HCT116 (cell line): Measurements from ENCODE around the gene PTPN13. TPM values are rescaled to one million over a fixed set of nuclear protein-coding genes. Genes with fewer than 3 reads are reported as not detected.

Source experiments
- ATAC-seq: fragments of 200-7000 bp; cut with Tn5 transposase; 2 replicates; pipeline ENCODE4 v1.9.1; 2020; ENCODE audit warnings: mild to moderate bottlenecking, moderate library complexity
- BruUV-seq: library from RNA; stranded (reverse); fragments of 400-500 nt; replicated peaks from 2 replicates; lab custom pipeline; 2021; lab: Mats Ljungman, UMichigan
- CTCF ChIA-PET: fragments of 300-600 bp; sonication (Branson Sonifier 250); formaldehyde crosslinking; loops from one replicate; lab custom pipeline; 2021; ENCODE audit warnings: antibody characterized with exemption; lab: Charles Lee
- POLR2A ChIA-PET: fragments of 300-600, 350-600 bp; sonication (Branson Sonifier 250); formaldehyde crosslinking; loops from one replicate; lab custom pipeline; 2021; ENCODE audit warnings: antibody characterized with exemption; lab: Charles Lee
- RAD21 ChIA-PET, 2 experiments: fragments of 300-600 bp; sonication (Branson Sonifier 250); formaldehyde crosslinking; loops; one replicate each; lab custom pipeline; 2023; ENCODE audit warnings: low total read pairs in 2 of 2; ENCODE audit not compliant: uncharacterized antibody in 2 of 2, unreplicated experiment in 2 of 2, low non-redundant PET in 1 of 2; lab: Charles Lee
- DNase-seq: peaks from one replicate; pipeline ENCODE4 v3.0.0-alpha.2; 2010; ENCODE audit warnings: low read depth, low spot score
- H2AFZ ChIP-seq: fragments of 200-600 bp; shearing (Covaris generic), sonication (generic); 2 replicates; pipeline ENCODE4 v1.6.1; 2017; ENCODE audit warnings: low read depth, mixed run types, mixed read lengths, antibody characterized with exemption, low read length; ENCODE audit not compliant: poor library complexity, severe bottlenecking
- H3K27ac ChIP-seq: 2 replicates; pipeline ENCODE4 v1.5.1; 2012; ENCODE audit warnings: low read depth, low read length
- H3K27me3 ChIP-seq: fragments of 200-600 bp; sonication (generic); 2 replicates; pipeline ENCODE4 v1.6.1; 2016; ENCODE audit warnings: mixed run types, low read length, mixed read lengths; ENCODE audit not compliant: insufficient read depth
- H3K36me3 ChIP-seq, 2 experiments: fragments of 200-500 bp in 1 of 2; fragments of 200-600 bp in 1 of 2; sonication (Bioruptor generic) in 1 of 2; sonication (generic) in 1 of 2; 2 replicates each; pipeline versions ENCODE4 v1.5.1 to v1.6.1; 2014 to 2016; ENCODE audit warnings: low read length in 2 of 2, inconsistent platforms in 1 of 2, mixed read lengths in 1 of 2, mixed run types in 1 of 2; ENCODE audit not compliant: insufficient read depth in 2 of 2, control insufficient read depth in 1 of 2
- H3K4me1 ChIP-seq, 2 experiments: fragments of 200-600 bp in 1 of 2; sonication (generic) in 1 of 2; 2 replicates each; pipeline versions ENCODE4 v1.5.1 to v1.6.1; 2012 to 2017; ENCODE audit warnings: low read length in 2 of 2, inconsistent platforms in 1 of 2, mild to moderate bottlenecking in 1 of 2, mixed read lengths in 1 of 2, mixed run types in 1 of 2, moderate library complexity in 1 of 2; ENCODE audit not compliant: insufficient read depth in 2 of 2, control insufficient read depth in 1 of 2
- H3K4me2 ChIP-seq: fragments of 200-600 bp; sonication (generic); 2 replicates; pipeline ENCODE4 v1.6.1; 2017; ENCODE audit warnings: mixed run types, low read length, mixed read lengths
- H3K4me3 ChIP-seq, 2 experiments: fragments of 200-600 bp in 1 of 2; sonication (generic) in 1 of 2; replicated peaks in 1 of 2; 2 replicates each; pipeline ENCODE4 v1.5.1; 2011 to 2016; ENCODE audit warnings: low read length in 2 of 2, control low read depth in 1 of 2, low read depth in 1 of 2, mild to moderate bottlenecking in 1 of 2, mixed read lengths in 1 of 2, mixed run types in 1 of 2
- H3K79me2 ChIP-seq: fragments of 200-600 bp; sonication (generic); 2 replicates; pipeline ENCODE4 v1.6.1; 2017; ENCODE audit warnings: mild to moderate bottlenecking, mixed run types, low read length, moderate library complexity, mixed read lengths; ENCODE audit not compliant: insufficient read depth
- H3K9ac ChIP-seq: fragments of 200-600 bp; sonication (generic); 2 replicates; pipeline ENCODE4 v1.6.1; 2016; ENCODE audit warnings: low read length, mixed read lengths
- H3K9me2 ChIP-seq: fragments of 200-600 bp; sonication (generic), shearing (Covaris generic); 2 replicates; pipeline ENCODE4 v1.6.1; 2017; ENCODE audit warnings: mixed run types, mild to moderate bottlenecking, moderate library complexity; ENCODE audit not compliant: insufficient read depth
- H3K9me3 ChIP-seq, 2 experiments: fragments of 200-500 bp in 1 of 2; fragments of 200-600 bp in 1 of 2; sonication (Bioruptor generic) in 1 of 2; sonication (generic) in 1 of 2; 2 replicates each; pipeline ENCODE4 v1.6.1; 2014 to 2017; ENCODE audit warnings: low read length in 2 of 2, mixed read lengths in 2 of 2, inconsistent platforms in 1 of 2, low read depth in 1 of 2, mild to moderate bottlenecking in 1 of 2, mixed run types in 1 of 2, moderate library complexity in 1 of 2; ENCODE audit not compliant: control insufficient read depth in 1 of 2, insufficient read depth in 1 of 2
- H4K20me1 ChIP-seq: fragments of 200-600 bp; sonication (generic), shearing (Covaris generic); 2 replicates; pipeline ENCODE4 v1.6.1; 2017; ENCODE audit warnings: mixed run types, mild to moderate bottlenecking, moderate library complexity; ENCODE audit not compliant: insufficient read depth
- ATF3 ChIP-seq: IDR thresholded peaks from 2 replicates; pipeline ENCODE4 v1.6.1; 2012
- CBX3 ChIP-seq: IDR thresholded peaks from 2 replicates; pipeline ENCODE4 v1.6.1; 2012; ENCODE audit warnings: low read depth
- CEBPB ChIP-seq: IDR thresholded peaks from 2 replicates; pipeline ENCODE4 v1.6.1; 2012; ENCODE audit warnings: low read depth
- CTCF ChIP-seq, 3 experiments: fragments of 200-600 bp in 1 of 3; sonication (generic) in 1 of 3; IDR thresholded peaks in 2 of 3; conservative IDR thresholded peaks in 1 of 3; 2 replicates each; pipeline ENCODE4 v1.5.1; 2012 to 2017; ENCODE audit warnings: low read depth in 2 of 3, low read length in 2 of 3, antibody characterized with exemption in 1 of 3, borderline replicate concordance in 1 of 3, control low read depth in 1 of 3, mild to moderate bottlenecking in 1 of 3, mixed read lengths in 1 of 3, mixed run types in 1 of 3, moderate library complexity in 1 of 3; ENCODE audit not compliant: insufficient read depth in 1 of 3
- EGR1 ChIP-seq: IDR thresholded peaks from 2 replicates; pipeline ENCODE4 v1.6.1; 2012; ENCODE audit warnings: low read depth
- EZH2phosphoT487 ChIP-seq: fragments of 200-600 bp; IDR thresholded peaks from 2 replicates; pipeline ENCODE4 v1.6.1; 2018; ENCODE audit warnings: antibody characterized with exemption, borderline replicate concordance
- POLR2A ChIP-seq: IDR thresholded peaks from 2 replicates; pipeline ENCODE4 v1.7.0; 2011; ENCODE audit warnings: borderline replicate concordance; ENCODE audit not compliant: insufficient read depth, insufficient read length; ENCODE audit errors: extremely low read depth
- POLR2AphosphoS5 ChIP-seq: IDR thresholded peaks from 2 replicates; pipeline ENCODE4 v1.6.1; 2011; ENCODE audit warnings: mild to moderate bottlenecking, low read depth, low read length, moderate library complexity
- REST ChIP-seq: IDR thresholded peaks from 2 replicates; pipeline ENCODE4 v1.6.1; 2012; ENCODE audit warnings: low read depth
- SP1 ChIP-seq: IDR thresholded peaks from 2 replicates; pipeline ENCODE4 v1.6.1; 2012; ENCODE audit warnings: low read depth
- SRF ChIP-seq: IDR thresholded peaks from 2 replicates; pipeline ENCODE4 v1.6.1; 2012; ENCODE audit warnings: low read depth
- TCF7L2 ChIP-seq: IDR thresholded peaks from 2 replicates; pipeline ENCODE4 v1.7.0; 2011; ENCODE audit warnings: borderline replicate concordance, inconsistent platforms; ENCODE audit not compliant: insufficient read depth, insufficient read length; ENCODE audit errors: extremely low read depth
- YY1 ChIP-seq: IDR thresholded peaks from 2 replicates; pipeline ENCODE4 v1.6.1; 2011; ENCODE audit warnings: low read length, low read depth, moderate library complexity, mild to moderate bottlenecking; ENCODE audit not compliant: insufficient replicate concordance; ENCODE audit errors: extremely low read depth
- ZBTB33 ChIP-seq: IDR thresholded peaks from 2 replicates; pipeline ENCODE4 v1.6.1; 2011; ENCODE audit warnings: mild to moderate bottlenecking, low read length, moderate library complexity; ENCODE audit not compliant: insufficient replicate concordance; ENCODE audit errors: extremely low read depth
- ZFX ChIP-seq: fragments of 450-650 bp; IDR thresholded peaks from 2 replicates; pipeline ENCODE4 v1.6.1; 2017
- ZNF274 ChIP-seq: fragments of 200-500 bp; sonication (Bioruptor generic); IDR thresholded peaks from 2 replicates; pipeline ENCODE4 v1.6.1; 2014; ENCODE audit warnings: mild to moderate bottlenecking, low read depth, low read length, inconsistent platforms
- intact Hi-C: fragments of 100-400 bp; cut with micrococcal nuclease; formaldehyde crosslinking; loops from 2 replicates; pipeline ENCODE4 v1.10.0; 2022
- total RNA-seq: library from RNA; stranded (reverse); gene quantifications from one replicate; pipeline ENCODE4 v1.2.1, GENCODE V29; 2021; ENCODE audit not compliant: unreplicated experiment
- TF ChIP-seq, protein P1 (sequence below): IDR thresholded peaks from 2 replicates; pipeline ENCODE4 v1.6.1; 2012

PTPN13 gene
- total RNA-seq, 1 experiment from 2014 or later = 14.6 TPM

DNA sequence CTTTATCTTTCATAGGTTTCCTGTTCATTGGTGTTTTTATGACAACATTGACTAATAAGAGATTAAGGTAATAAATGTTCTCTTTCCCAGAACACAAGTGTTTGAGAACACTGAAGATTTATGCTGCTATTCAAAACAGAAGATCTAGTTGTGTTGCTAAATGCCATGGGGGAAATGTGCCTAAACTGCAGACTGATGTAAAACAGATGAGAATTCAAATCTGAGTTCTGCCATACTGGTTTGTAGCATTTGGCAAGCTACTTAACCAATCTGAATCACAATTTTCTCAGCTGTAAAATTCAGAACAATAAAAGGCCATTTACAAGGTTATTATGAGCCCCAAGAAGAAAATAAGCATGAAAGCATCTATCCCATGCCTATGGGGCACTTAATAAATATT, 252.8 kb downstream of the PTPN13 start:
- Histone ChIP-seq H3K79me2 (no peaks in the 10 kb centered on the region), H3K4me3 (no peak overlapping the region), H3K27ac (no peak overlapping the region), H3K4me1 (no peaks in the 10 kb centered on the region), H3K9me3 (no peaks in the 10 kb centered on the region), H3K9me2 (no peaks in the 10 kb centered on the region), H3K27me3 (no peaks in the 10 kb centered on the region), H2AFZ (no peak overlapping the region), H3K9ac (no peak overlapping the region), H3K36me3 (no peaks in the 10 kb centered on the region), H3K4me2 (no peak overlapping the region), H4K20me1 (no peaks in the 10 kb centered on the region)
- DNase-seq = no peak
- ChIA-PET CTCF (no interaction called here), POLR2A (no interaction called here), RAD21 (no interaction called here)
- no TSS peak for BruUV-seq
- intact Hi-C loops = no loop called here
- TF ChIP-seq SP1 = no peak
- TF ChIP-seq, protein P1, sequence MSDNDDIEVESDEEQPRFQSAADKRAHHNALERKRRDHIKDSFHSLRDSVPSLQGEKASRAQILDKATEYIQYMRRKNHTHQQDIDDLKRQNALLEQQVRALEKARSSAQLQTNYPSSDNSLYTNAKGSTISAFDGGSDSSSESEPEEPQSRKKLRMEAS = no peak
- TF ChIP-seq ZBTB33 = no peak
- TF ChIP-seq YY1 = no peak
- no peak for TF ChIP-seq POLR2AphosphoS5
- TF ChIP-seq EGR1 = no peak
- no peak for TF ChIP-seq EZH2phosphoT487
- TF ChIP-seq CTCF (IDR thresholded peaks at IDR 0.05 in 2 of 3, conservative IDR thresholded peaks at IDR 0.05 in 1 of 3; ENCODE audit: borderline replicate concordance in 1 of 3, insufficient read depth in 1 of 3, low read depth in 2 of 3, low read length in 2 of 3) = no peak
- no peak for TF ChIP-seq ATF3
- no peak for TF ChIP-seq CBX3
- no peak for TF ChIP-seq ZFX
- TF ChIP-seq REST = no peak
- TF ChIP-seq ZNF274 = no peak
- no peak for TF ChIP-seq TCF7L2
- no peak for TF ChIP-seq CEBPB
- no peak for TF ChIP-seq SRF
- TF ChIP-seq POLR2A = no peak
- no peak for ATAC-seq
